ENCODE data around the gene SLC38A8.

SLC38A8 gene

DNA sequence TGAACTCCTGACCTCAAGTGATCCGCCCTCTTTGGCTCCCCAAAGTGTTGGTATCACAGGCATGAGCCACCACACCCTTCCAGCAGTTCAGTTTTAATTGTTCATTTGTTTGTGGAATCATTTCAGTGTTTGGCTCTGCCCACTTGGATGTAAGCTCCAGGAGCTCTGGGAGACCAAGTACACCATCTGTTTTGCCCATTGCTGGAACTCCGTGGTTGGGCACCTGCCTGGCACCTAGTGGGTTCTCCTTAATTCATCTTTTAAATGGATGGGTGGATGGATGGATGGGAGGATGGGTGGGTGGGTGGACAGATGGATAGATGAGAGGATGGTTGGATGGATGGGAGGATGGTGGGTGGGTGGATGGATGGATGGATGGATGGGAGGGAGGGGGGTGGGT, 75.5 kb downstream of the SLC38A8 start:
- no peak for DNase-seq (ENCODE audit: low read depth in 2 of 2)

DNA sequence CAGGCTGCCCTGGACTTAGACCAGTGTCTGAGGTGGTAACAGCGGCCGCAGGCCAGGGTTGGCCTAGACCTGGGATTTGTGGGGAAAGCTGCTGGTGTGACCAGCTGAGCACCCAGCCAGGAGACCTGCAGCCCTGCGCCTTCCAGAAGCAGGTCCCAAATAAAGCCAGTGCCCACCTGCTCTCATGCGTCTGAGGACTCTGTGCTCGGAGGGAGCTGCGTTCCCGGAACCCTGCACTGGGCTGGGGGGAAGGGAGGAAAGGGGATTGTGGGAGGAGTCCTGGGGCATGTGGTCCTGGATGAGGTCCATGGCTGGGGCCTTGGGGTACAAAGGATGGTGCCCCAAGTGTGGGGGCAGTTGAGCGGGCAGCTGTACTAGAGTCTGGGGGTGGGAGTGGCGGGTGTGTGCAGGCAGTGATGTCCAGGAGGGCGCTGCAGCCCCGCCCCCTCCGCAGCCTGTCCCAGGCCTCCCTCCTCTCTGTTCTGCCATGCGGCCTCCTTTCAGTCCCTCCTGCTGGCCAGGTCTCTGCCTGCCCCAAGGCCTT, 76.4 kb downstream of the SLC38A8 start:
- TF ChIP-seq, protein P1, sequence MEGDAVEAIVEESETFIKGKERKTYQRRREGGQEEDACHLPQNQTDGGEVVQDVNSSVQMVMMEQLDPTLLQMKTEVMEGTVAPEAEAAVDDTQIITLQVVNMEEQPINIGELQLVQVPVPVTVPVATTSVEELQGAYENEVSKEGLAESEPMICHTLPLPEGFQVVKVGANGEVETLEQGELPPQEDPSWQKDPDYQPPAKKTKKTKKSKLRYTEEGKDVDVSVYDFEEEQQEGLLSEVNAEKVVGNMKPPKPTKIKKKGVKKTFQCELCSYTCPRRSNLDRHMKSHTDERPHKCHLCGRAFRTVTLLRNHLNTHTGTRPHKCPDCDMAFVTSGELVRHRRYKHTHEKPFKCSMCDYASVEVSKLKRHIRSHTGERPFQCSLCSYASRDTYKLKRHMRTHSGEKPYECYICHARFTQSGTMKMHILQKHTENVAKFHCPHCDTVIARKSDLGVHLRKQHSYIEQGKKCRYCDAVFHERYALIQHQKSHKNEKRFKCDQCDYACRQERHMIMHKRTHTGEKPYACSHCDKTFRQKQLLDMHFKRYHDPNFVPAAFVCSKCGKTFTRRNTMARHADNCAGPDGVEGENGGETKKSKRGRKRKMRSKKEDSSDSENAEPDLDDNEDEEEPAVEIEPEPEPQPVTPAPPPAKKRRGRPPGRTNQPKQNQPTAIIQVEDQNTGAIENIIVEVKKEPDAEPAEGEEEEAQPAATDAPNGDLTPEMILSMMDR (IDR thresholded peaks at IDR 0.05; ENCODE audit: low read depth, low read length), result no peak
- no peak for DNase-seq (ENCODE audit: low read depth in 2 of 2)
- H3K4me3 ChIP-seq (replicated peaks in 1 of 2; ENCODE audit: low read depth in 2 of 2, low read length in 2 of 2), result no peak overlapping the region

More for the DNA sequence above, 75.5 kb downstream of the SLC38A8 start:
- no peak overlapping the region for H3K4me3 ChIP-seq (replicated peaks in 1 of 2; ENCODE audit: low read depth in 2 of 2, low read length in 2 of 2)
- TF ChIP-seq, protein P1 (IDR thresholded peaks at IDR 0.05; ENCODE audit: low read depth, low read length), result no peak

DNA sequence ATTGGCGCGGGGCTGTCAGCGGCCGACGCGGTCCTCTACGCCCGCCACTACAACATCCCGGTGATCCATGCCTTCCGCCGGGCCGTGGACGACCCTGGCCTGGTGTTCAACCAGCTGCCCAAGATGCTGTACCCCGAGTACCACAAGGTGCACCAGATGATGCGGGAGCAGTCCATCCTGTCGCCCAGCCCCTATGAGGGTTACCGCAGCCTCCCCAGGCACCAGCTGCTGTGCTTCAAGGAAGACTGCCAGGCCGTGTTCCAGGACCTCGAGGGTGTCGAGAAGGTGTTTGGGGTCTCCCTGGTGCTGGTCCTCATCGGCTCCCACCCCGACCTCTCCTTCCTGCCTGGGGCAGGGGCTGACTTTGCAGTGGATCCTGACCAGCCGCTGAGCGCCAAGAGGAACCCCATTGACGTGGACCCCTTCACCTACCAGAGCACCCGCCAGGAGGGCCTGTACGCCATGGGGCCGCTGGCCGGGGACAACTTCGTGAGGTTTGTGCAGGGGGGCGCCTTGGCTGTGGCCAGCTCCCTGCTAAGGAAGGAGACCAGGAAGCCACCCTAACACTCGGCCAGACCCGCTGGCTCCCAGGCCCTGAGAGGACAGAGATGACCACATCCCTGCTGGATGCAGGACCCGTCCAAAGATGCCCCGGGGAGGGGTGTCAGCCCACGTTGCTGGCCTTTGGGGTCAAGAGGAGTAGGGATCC, 77.0 kb downstream of the SLC38A8 start:
- DNase-seq (ENCODE audit: low read depth in 2 of 2), result no peak
- H3K4me3 ChIP-seq (replicated peaks in 1 of 2; ENCODE audit: low read depth in 2 of 2, low read length in 2 of 2), result no peak overlapping the region
- TF ChIP-seq, protein P1 (IDR thresholded peaks at IDR 0.05; ENCODE audit: low read depth, low read length), result no peak

DNA sequence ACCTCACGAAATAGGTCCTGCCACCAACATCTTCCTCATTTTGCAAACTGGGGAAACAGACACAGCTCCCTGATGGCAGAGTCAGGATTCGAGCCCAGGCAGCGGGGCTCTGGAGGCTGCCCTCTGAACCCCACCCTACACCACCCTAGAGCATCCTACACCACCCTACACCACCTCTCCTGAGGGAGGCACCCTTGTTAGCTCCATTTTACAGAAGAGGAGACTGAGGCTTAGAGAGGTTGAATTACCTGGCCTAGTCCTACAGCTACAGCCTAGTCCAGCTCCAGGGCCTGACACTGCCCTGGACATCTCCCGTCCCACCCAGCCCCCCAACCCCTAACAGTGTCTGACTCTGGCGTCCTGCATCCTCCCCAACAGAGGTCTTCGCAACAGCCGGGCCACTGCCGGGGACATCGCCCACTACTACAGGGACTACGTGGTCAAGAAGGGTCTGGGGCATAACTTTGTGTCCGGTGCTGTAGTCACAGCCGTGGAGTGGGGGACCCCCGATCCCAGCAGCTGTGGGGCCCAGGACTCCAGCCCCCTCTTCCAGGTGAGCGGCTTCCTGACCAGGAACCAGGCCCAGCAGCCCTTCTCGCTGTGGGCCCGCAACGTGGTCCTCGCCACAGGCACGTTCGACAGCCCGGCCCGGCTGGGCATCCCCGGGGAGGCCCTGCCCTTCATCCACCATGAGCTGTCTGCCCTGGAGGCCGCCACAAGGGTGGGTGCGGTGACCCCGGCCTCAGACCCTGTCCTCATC, 77.7 kb downstream of the SLC38A8 start:
- DNase-seq (ENCODE audit: low read depth in 2 of 2), result no peak
- no peak overlapping the region for H3K4me3 ChIP-seq (replicated peaks in 1 of 2; ENCODE audit: low read depth in 2 of 2, low read length in 2 of 2)
- TF ChIP-seq, protein P1 (IDR thresholded peaks at IDR 0.05; ENCODE audit: low read depth, low read length), result no peak

DNA sequence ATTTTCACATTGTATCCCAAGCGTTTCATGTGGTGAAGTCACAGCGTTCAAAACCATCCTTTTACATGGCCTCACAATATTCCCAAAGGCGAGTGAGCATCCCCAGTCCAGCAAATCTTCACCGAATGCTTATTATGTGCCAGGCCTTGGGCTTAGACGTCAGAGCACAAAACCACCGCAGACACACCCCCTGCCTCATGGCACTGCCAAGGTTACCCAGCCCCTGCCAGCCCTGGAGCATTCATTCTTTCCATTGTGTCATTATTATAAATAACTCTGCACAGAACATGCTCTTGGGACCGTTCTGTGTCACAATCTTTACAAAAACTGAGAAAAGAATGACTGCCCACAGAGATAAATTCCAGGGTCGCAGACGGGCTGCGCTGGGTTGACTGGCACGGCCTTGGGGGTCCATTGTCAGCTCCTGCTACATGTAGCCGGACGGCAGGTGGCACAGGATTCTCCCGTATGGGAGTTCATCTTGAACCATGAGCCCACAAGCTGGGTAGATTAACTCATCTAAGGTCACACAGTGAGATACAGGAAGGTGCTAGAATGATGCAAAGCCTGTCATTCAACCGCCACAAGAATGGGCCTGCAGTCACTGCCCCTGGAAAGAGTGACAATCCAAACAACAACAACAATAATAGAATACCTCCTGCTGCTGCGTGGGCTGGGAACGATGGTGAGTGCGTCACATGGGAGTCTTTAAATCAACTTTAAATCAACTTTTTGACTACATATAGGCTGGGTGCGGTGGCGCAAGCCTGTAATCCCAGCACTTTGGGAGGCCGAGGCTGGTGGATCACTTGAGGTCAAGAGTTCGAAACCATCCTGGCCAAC, 79.1 kb downstream of the SLC38A8 start:
- DNase-seq (ENCODE audit: low read depth in 2 of 2), result no peak
- H3K4me3 ChIP-seq (replicated peaks in 1 of 2; ENCODE audit: low read depth in 2 of 2, low read length in 2 of 2), result no peak overlapping the region
- TF ChIP-seq, protein P1 (IDR thresholded peaks at IDR 0.05; ENCODE audit: low read depth, low read length), result no peak

DNA sequence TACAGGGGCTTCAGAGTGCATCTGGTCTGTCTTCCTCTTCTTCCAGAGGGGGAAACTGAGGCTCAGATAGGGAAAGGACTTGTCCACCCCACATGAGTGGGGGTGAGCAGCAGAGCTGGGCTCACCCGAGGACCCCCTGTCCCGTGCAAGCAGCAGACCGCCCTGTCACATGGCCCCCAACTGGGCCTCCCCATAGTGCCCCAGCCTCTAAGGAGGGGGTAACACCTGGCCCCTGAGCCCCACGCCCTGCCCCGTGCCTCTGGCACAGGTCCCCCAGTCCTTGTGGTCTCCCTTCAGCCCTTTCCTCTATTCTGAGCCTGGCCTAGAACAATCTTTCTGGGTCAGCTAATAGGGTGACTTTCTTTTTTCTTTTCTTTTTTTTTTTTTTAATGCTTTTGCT, 81.0 kb downstream of the SLC38A8 start:
- TF ChIP-seq, protein P1 (IDR thresholded peaks at IDR 0.05; ENCODE audit: low read depth, low read length), result no peak
- no peak for DNase-seq (ENCODE audit: low read depth in 2 of 2)
- H3K4me3 ChIP-seq (replicated peaks in 1 of 2; ENCODE audit: low read depth in 2 of 2, low read length in 2 of 2), result no peak overlapping the region
